Keratinocyte (primary cell): ENCODE measurements around the gene COG3. TPM values are rescaled to one million over a fixed set of nuclear protein-coding genes. Genes with fewer than 3 reads are reported as not detected.

Source experiments
- DNase-seq: peaks from one replicate; pipeline ENCODE4 v3.0.0-alpha.2; 2011; ENCODE audit warnings: low read depth, missing footprints, low spot score
- FAIRE-seq: peaks from 2 replicates; lab custom pipeline; 2011; peaks lifted over from hg19 to GRCh38; lab: Jason Lieb, UNC
- H2AFZ ChIP-seq: 2 replicates; pipeline ENCODE4 v1.6.0; 2012; ENCODE audit warnings: low read length, control low read depth, inconsistent platforms; ENCODE audit not compliant: control insufficient read depth
- H3K27ac ChIP-seq: 2 replicates; pipeline ENCODE4 v1.5.1; 2011; ENCODE audit warnings: low read length; ENCODE audit not compliant: control insufficient read depth, insufficient read depth
- H3K27me3 ChIP-seq: 3 replicates; pipeline ENCODE4 v1.6.0; 2011; ENCODE audit warnings: low read length; ENCODE audit not compliant: control insufficient read depth, insufficient read depth; ENCODE audit errors: extremely low read depth
- H3K36me3 ChIP-seq, 2 experiments: 2 replicates in 1 of 2; 3 replicates in 1 of 2; pipeline ENCODE4 v1.5.1; 2011; ENCODE audit warnings: low read length in 2 of 2, mild to moderate bottlenecking in 1 of 2; ENCODE audit not compliant: control insufficient read depth in 2 of 2, insufficient read depth in 2 of 2; ENCODE audit errors: extremely low read depth in 1 of 2
- H3K4me1 ChIP-seq: 3 replicates; pipeline ENCODE4 v1.5.1; 2011; ENCODE audit warnings: low read length; ENCODE audit not compliant: control insufficient read depth, insufficient read depth; ENCODE audit errors: extremely low read depth
- H3K4me2 ChIP-seq: 3 replicates; pipeline ENCODE4 v1.6.0; 2011; ENCODE audit warnings: low read depth, low read length; ENCODE audit not compliant: control insufficient read depth, insufficient read depth; ENCODE audit errors: extremely low read depth
- H3K4me3 ChIP-seq, 3 experiments: fragments of 200-600 bp in 1 of 3; sonication (generic) in 1 of 3; 2 replicates in 2 of 3; 3 replicates in 1 of 3; pipeline ENCODE4 v1.5.1; 2011 to 2016; ENCODE audit warnings: low read length in 3 of 3, mild to moderate bottlenecking in 3 of 3, control low read depth in 2 of 3, inconsistent platforms in 1 of 3, low read depth in 1 of 3, mixed read lengths in 1 of 3, mixed run types in 1 of 3, moderate library complexity in 1 of 3; ENCODE audit not compliant: control insufficient read depth in 2 of 3, insufficient read depth in 2 of 3; ENCODE audit errors: extremely low read depth in 1 of 3
- H3K79me2 ChIP-seq: 2 replicates; pipeline ENCODE4 v1.6.0; 2012; ENCODE audit warnings: low read length; ENCODE audit not compliant: control insufficient read depth, insufficient read depth
- H3K9ac ChIP-seq: 3 replicates; pipeline ENCODE4 v1.6.0; 2011; ENCODE audit warnings: low read length; ENCODE audit not compliant: control insufficient read depth, insufficient read depth; ENCODE audit errors: extremely low read depth
- H3K9me1 ChIP-seq: 3 replicates; pipeline ENCODE4 v1.6.0; 2011; ENCODE audit warnings: low read length; ENCODE audit not compliant: control insufficient read depth, insufficient read depth; ENCODE audit errors: extremely low read depth
- H3K9me3 ChIP-seq: 2 replicates; pipeline ENCODE4 v1.5.1; 2012; ENCODE audit warnings: low read depth, low read length; ENCODE audit not compliant: control insufficient read depth
- H4K20me1 ChIP-seq: 3 replicates; pipeline ENCODE4 v1.6.0; 2011; ENCODE audit warnings: low read length; ENCODE audit not compliant: control insufficient read depth, insufficient read depth; ENCODE audit errors: extremely low read depth
- CTCF ChIP-seq, 3 experiments: IDR thresholded peaks in 1 of 3; conservative IDR thresholded peaks in 1 of 3; optimal IDR thresholded peaks in 1 of 3; 2 replicates in 2 of 3; 3 replicates in 1 of 3; pipeline versions ENCODE3 to v1.5.1; 2011; ENCODE audit warnings: low read length in 3 of 3, mild to moderate bottlenecking in 3 of 3, moderate library complexity in 2 of 3, control low read depth in 1 of 3, inconsistent platforms in 1 of 3; ENCODE audit not compliant: insufficient read depth in 2 of 3; ENCODE audit errors: extremely low read depth in 1 of 3
- EZH2 ChIP-seq: IDR thresholded peaks from one replicate; pipeline ENCODE4 v1.6.1; 2012; ENCODE audit warnings: inconsistent platforms, mild to moderate bottlenecking, low read length, moderate library complexity
- dilution Hi-C: fragments of 300-500 bp; cut with MboI; formaldehyde crosslinking; loops from one replicate; pipeline ENCODE4 v1.7.0; 2020; ENCODE audit warnings: low sequenced_read_pairs; ENCODE audit not compliant: extremely low pct_ligation_motif_present
- polyA plus RNA-seq, 5 experiments: library from polyadenylated mRNA; depleted of rRNA in 3 of 5; stranded (reverse) in 3 of 5; stranded (forward) in 1 of 5; unstranded in 1 of 5; fragments of >200 nt; gene quantifications; 1 replicate in 1 of 5; 2 replicates in 3 of 5; 3 replicates in 1 of 5; pipeline versions ENCODE4 v1.2.1 to v1.2.3, GENCODE V29; 2011 to 2012; ENCODE audit warnings: missing spikeins in 2 of 5, low read depth in 1 of 5, low replicate concordance in 1 of 5

COG3 gene
- polyA plus RNA-seq, 1 donor (not counting 4 experiments of a cell fraction or from before 2014, with no cell fraction given), result 31.0 TPM

GRCh38 chr13:45448965-45449559, 15.7 kb upstream of the COG3 start:
- Histone ChIP-seq H3K4me3 (no peak overlapping the region), H4K20me1 (no peaks in the 10 kb centered on the region), H3K27ac (no peak overlapping the region), H3K27me3 (no peaks in the 10 kb centered on the region), H2AFZ (no peak overlapping the region), H3K9ac (no peak overlapping the region), H3K79me2 (no peaks in the 10 kb centered on the region), H3K36me3 (no peaks in the 10 kb centered on the region), H3K9me1 (no peaks in the 10 kb centered on the region), H3K4me2 (no peak overlapping the region), H3K4me1 (peaks cover 7% of the 10 kb centered on the region), H3K9me3 (no peaks in the 10 kb centered on the region)
- no peak for TF ChIP-seq EZH2
- TF ChIP-seq CTCF (optimal IDR thresholded peaks at IDR 0.05 in 1 of 3, IDR thresholded peaks at IDR 0.05 in 1 of 3, conservative IDR thresholded peaks at IDR 0.05 in 1 of 3; ENCODE audit: extremely low read depth in 1 of 3, insufficient read depth in 2 of 3, low read length in 3 of 3), result no peak
- dilution Hi-C loops, result no loop called here
- FAIRE-seq (no peak), DNase-seq (no peak)

- DNase-seq (no peak), FAIRE-seq (no peak)
- dilution Hi-C loops, result no loop called here
Measured at GRCh38 chr13:45451282-45451681, 13.5 kb upstream of the COG3 start.

More at GRCh38 chr13:45451282-45451681, 13.5 kb upstream of the COG3 start:
- TF ChIP-seq CTCF (optimal IDR thresholded peaks at IDR 0.05 in 1 of 3, IDR thresholded peaks at IDR 0.05 in 1 of 3, conservative IDR thresholded peaks at IDR 0.05 in 1 of 3; ENCODE audit: extremely low read depth in 1 of 3, insufficient read depth in 2 of 3, low read length in 3 of 3) (no peak), EZH2 (no peak)
- no peak overlapping the region for H2AFZ ChIP-seq
- no peaks in the 10 kb centered on the region for H3K36me3 ChIP-seq
- H3K9me1 ChIP-seq, result no peaks in the 10 kb centered on the region
- no peak overlapping the region for H3K9ac ChIP-seq
- H3K79me2 ChIP-seq, result no peaks in the 10 kb centered on the region
- H3K9me3 ChIP-seq, result no peaks in the 10 kb centered on the region
- H4K20me1 ChIP-seq, result no peaks in the 10 kb centered on the region
- no peak overlapping the region for H3K27ac ChIP-seq
- no peak overlapping the region for H3K4me3 ChIP-seq
- no peak overlapping the region for H3K4me2 ChIP-seq
- peaks cover 8% of the 10 kb centered on the region for H3K4me1 ChIP-seq
- H3K27me3 ChIP-seq, result no peaks in the 10 kb centered on the region
